Thoracic aorta (tissue), 2 donors: ENCODE results near the gene ISCA1. TPM values are rescaled to one million over a fixed set of nuclear protein-coding genes. Genes with fewer than 3 reads are reported as not detected.

ENCODE experiments used
- ATAC-seq: fragments of 150-250 bp; one replicate; pipeline ENCODE4 v1.8.0; 2017; ENCODE audit warnings: low read depth; ENCODE audit not compliant: insufficient number of reproducible peaks, low FRiP score
- DNase-seq: peaks from one replicate; pipeline ENCODE4 v3.0.0-alpha.2; 2020; ENCODE audit warnings: low spot score
- H3K27ac ChIP-seq, 2 donors: fragments of 200-600 bp; sonication (generic); 1 replicate in 1 of 2; 2 replicates in 1 of 2; pipeline ENCODE4 v1.5.1; 2016; ENCODE audit warnings: mild to moderate bottlenecking in 2 of 2, moderate library complexity in 2 of 2
- H3K27me3 ChIP-seq: fragments of 200-600 bp; sonication (generic); replicated peaks from 2 replicates; pipeline ENCODE4 v1.6.0; 2016; ENCODE audit warnings: mild to moderate bottlenecking; ENCODE audit not compliant: insufficient read depth
- H3K36me3 ChIP-seq: fragments of 200-600 bp; sonication (generic); one replicate; pipeline ENCODE4 v1.5.1; 2016
- H3K4me1 ChIP-seq, 2 donors: fragments of 200-600 bp; sonication (generic); 1 replicate in 1 of 2; 2 replicates in 1 of 2; pipeline versions ENCODE4 v1.5.1 to v1.6.0; 2016; ENCODE audit warnings: low read depth in 2 of 2, mild to moderate bottlenecking in 1 of 2; ENCODE audit not compliant: control insufficient read depth in 1 of 2
- H3K4me3 ChIP-seq: fragments of 200-600 bp; sonication (generic); 2 replicates; pipeline ENCODE4 v1.5.1; 2016; ENCODE audit warnings: mild to moderate bottlenecking
- H3K9me3 ChIP-seq: fragments of 200-600 bp; sonication (generic); 2 replicates; pipeline ENCODE4 v1.5.1; 2016
- CTCF ChIP-seq: fragments of 200-600 bp; sonication (generic); IDR thresholded peaks from one replicate; pipeline ENCODE4 v1.5.1; 2019; ENCODE audit warnings: antibody characterized with exemption
- total RNA-seq, 2 donors: library from RNA; depleted of rRNA; stranded (reverse); fragments of >200 nt; gene quantifications; one replicate each; pipeline versions ENCODE4 v1.1.0 to v1.2.3, GENCODE V29; 2016

ISCA1 gene
- total RNA-seq: 10 to 100 TPM; 25.9 to 37.9 TPM

GRCh38 chr9:86282077-86282978 lies at the start of gene ISCA1:
ISCA1 (minus strand) TSS chr9:86282538; CDS start chr9:86282458, 80 bp downstream.
- Histone ChIP-seq H3K27me3 (no peaks in the 10 kb centered on the region), H3K9me3 (no peaks in the 10 kb centered on the region), H3K4me1 (peaks cover 15 to 23% of the 10 kb centered on the region in 2 donors), H3K27ac (peak within 1 kb of the TSS; percentile 90 to 91), H3K4me3 (peak within 1 kb of the TSS; percentile 82), H3K36me3 (no peaks in the 10 kb centered on the region)
- no peak for TF ChIP-seq CTCF
- ATAC-seq (peak; percentile 85), DNase-seq (peak; percentile 91)

- Histone ChIP-seq H3K4me1 (no peaks in the 10 kb centered on the region), H3K27me3 (no peaks in the 10 kb centered on the region), H3K9me3 (no peaks in the 10 kb centered on the region), H3K36me3 (peaks cover 39% of the 10 kb centered on the region), H3K4me3 (no peak overlapping the region), H3K27ac (no peak overlapping the region)
- ATAC-seq (no peak), DNase-seq (no peak)
- no peak for TF ChIP-seq CTCF
Measured at GRCh38 chr9:86330186-86330585, 47.8 kb upstream of the ISCA1 start.

- H3K36me3 ChIP-seq: peaks cover 38% of the 10 kb centered on the region
- ATAC-seq: no peak
- H3K27ac ChIP-seq: no peak overlapping the region
Measured at GRCh38 chr9:86329649-86330048, 47.3 kb upstream of the ISCA1 start.

GRCh38 chr9:86328156-86328555 lies 45.8 kb upstream of the ISCA1 start:
- peaks cover 41% of the 10 kb centered on the region for H3K36me3 ChIP-seq
- DNase-seq (no peak), ATAC-seq (no peak)
- no peaks in the 10 kb centered on the region for H3K9me3 ChIP-seq
- H3K27me3 ChIP-seq: no peaks in the 10 kb centered on the region
- TF ChIP-seq CTCF: no peak
- no peak overlapping the region for H3K27ac ChIP-seq
- no peaks in the 10 kb centered on the region for H3K4me1 ChIP-seq
- no peak overlapping the region for H3K4me3 ChIP-seq

More at GRCh38 chr9:86329649-86330048, 47.3 kb upstream of the ISCA1 start:
- TF ChIP-seq CTCF: no peak
- no peaks in the 10 kb centered on the region for H3K27me3 ChIP-seq
- H3K4me3 ChIP-seq: no peak overlapping the region
- H3K4me1 ChIP-seq: no peaks in the 10 kb centered on the region
- no peaks in the 10 kb centered on the region for H3K9me3 ChIP-seq
- no peak for DNase-seq

GRCh38 chr9:86326536-86326935 lies 44.2 kb upstream of the ISCA1 start:
- Histone ChIP-seq H3K36me3 (peaks cover 47% of the 10 kb centered on the region), H3K9me3 (no peaks in the 10 kb centered on the region), H3K4me1 (no peaks in the 10 kb centered on the region), H3K27ac (no peak overlapping the region), H3K4me3 (no peak overlapping the region), H3K27me3 (no peaks in the 10 kb centered on the region)
- ATAC-seq: no peak
- no peak for TF ChIP-seq CTCF
- no peak for DNase-seq
